Stimulated activated CD4-positive, alpha-beta T cell treated with anti-CD3 and anti-CD28 coated beads, Interleukin-4, amount 100 ng/mL, for 24 hours (primary cell): ENCODE measurements around the gene LSG1.
"Not testable (repeated sequence)": the region's sequence is repeated elsewhere in the genome, so short reads cannot be mapped to it uniquely, and the experiment has no call there.

ENCODE experiments used
- DNase-seq: peaks from one replicate; pipeline ENCODE4 v3.0.0-alpha.2; 2020

The LSG1 gene

DNA sequence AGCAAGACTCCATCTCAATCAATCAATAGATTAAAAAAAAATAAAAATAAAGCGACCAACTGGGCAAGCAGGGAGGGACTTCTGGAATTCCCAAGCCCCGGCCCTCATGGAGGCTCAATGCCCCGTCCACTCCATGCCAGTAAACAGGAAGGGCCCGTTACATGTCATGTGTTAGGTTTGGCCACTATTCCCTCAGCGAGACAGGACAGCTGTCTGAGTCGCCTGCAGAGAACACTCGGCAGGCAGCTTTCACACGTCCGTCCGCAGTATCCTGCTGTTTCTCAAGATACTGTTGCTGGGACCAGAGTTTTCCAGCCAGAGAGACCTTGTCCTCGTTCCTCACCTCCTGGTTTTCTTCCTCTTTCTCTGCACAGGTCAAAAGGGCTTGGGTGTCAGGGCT, 56.8 kb downstream of the LSG1 start:
- DNase-seq = no peak

DNA sequence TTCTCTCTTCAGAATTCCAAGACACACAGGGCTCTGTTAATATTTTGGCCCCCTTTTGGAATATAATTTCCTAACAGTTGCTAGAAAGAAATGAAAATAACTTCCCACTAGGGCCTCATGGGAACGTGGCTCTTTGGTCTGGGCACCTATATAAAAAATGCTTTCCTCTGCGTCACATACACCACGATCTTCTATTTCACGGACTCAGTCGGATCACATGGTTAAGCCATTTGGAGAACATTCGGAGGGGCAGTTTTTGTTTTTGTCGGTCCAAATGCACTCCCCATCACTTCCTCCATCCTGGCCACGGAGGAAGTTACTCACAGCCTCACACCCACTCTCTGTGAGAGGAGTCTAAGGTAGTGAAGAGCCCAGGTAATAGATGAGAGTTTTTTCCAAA, 59.8 kb downstream of the LSG1 start:
- no peak for DNase-seq

DNA sequence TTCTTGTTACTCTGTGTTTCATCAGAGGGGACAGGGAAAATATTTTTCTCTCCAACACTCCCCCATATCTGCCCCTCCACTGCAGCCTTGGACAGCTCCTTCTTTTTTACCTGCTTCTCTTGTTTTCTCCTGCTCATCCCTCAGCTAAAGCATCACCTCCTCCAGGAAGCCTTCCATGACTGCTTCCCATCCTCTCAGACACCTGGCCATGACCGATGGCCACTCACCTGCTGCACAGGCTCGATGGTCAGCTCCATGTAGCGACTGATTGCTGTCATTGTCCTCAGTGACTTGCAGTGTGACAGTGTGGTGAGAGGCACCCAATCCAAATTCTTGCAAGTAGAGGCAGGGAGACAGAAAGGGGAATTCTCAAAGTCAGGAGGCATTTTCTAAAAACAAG, 61.3 kb downstream of the LSG1 start:
- DNase-seq = no peak

DNA sequence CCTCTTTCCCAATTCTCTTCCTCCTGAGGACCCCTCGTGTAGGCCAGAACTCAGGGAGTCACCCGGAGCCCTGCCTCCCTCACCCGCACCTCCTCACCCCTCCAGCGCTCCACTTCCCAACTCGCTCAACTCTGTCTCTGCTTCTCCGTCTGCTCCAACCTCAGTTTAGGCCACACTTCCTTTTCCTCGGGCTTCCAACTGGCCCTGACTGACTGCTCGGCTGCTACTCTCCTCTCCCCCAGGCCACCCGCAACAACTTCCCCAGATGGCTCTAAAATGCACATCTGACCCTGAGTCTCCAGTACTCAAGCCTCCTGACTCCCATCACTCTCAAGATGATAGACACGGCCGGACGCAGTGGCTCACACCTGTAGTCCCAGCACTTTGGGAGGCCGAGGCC, 62.4 kb downstream of the LSG1 start:
- no peak for DNase-seq

DNA sequence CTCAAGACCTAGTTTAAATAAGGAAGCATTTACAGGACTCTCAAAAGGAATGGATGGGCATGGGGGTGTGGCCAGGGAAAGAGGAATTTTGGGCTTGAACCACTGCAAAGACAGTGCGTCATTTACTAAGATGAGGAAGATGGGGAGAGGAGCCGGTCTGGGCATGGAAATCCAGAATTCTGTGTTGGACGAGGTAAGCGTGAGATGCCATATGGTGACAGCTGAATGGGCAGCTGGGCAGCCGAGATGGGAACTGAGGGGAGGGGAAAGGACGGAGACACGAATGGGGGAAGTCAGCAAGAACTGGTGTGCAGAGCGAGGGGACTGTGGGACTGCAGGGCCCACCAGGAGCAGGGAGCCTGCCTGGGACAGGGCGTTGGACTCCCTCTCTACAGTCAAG, 63.0 kb downstream of the LSG1 start:
- DNase-seq = no peak

DNA sequence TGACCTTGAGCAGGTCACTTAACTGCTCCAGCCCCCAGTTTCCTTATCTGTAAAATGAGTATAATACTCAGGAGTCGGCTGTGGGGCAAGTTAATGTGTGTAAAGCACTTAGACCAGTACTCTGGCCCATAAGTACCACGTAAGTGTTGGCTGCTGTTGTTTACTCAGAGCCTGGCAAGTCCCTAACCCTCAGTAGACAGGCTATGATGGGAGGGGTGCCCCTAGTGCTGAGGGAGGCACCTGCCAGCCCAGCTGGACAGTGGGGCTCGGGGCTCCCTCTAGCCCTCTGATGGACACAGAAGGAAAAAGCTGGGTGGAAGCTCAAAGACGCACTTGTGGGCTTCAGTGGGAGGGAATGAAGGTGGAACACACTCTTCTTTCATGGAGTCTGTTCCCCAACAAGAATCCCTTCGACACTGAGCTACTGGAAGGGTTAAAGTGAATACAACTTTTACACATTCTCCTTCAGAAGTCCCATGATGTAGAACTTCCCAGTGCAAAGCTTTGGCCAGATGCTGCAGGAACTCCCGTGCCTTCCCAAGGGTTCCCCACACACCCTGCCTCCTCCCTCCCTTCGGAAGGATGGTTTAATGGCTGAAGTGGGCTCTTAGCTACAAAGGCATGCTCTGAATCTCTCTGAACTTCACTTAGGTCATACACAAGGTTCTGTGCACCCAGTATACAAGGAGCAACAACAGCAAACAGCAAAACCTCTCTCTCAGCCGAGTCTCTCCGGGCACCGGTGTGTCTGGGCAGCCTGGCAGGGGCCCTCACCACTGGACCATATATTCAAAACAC, 64.2 kb downstream of the LSG1 start:
- DNase-seq = no peak

DNA sequence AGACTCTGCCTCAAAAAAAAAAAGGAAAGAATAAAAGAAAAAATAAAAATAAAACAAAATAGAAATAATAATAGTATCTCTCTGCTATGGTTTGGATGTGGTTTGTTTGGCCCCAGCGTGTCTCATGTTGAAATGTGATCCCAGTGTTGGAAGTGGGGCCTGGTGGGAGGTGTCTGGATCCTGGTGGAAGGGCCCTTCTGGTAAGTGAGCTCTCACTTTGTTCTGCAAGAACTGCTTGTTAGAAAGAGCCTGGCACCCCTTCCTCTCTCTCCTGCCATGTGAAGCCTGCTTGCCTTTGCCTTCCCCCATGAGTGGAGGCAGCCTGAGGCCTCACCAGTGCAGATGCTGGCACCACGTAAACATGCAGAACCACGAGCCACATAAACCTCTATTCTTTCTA, 65.0 kb downstream of the LSG1 start:
- no peak for DNase-seq

DNA sequence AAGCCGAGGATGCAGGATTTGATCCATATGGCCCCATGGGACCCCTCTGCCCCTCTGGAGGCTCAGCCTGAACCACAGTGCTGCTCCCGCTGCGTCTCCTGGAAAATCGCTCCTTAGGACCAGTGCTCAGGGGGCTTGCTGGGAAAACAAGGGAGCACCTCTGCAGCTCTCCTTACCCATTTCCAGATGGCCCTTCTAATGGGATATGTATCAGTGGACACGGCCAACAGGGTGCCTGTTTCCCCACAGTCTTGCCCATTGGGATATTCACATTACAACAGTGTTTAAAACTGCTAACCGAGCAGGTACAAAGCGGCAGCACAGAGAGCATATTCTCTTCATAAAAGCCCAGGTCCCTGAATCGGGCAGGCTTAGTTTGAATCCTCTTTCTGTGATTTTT, 65.8 kb downstream of the LSG1 start:
- no peak for DNase-seq

DNA sequence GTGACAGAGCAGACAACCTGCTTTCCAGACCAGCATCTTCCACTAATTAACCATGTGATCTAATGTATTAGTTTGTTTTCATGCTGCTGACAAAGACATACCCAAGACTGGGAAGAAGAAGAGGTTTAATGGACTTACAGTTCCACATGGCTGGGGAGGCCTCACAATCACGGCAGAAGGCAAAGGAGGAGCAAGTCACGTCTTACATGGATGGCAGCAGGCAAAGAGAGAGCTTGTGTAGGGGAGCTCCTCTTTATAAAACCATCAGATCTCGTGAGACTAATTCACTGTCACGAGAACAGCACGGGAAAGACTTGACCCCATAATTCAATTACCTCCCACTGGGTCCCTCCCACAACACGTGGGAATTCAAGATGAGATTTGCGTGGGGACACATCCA, 66.7 kb downstream of the LSG1 start:
- not testable (repeated sequence) for DNase-seq

DNA sequence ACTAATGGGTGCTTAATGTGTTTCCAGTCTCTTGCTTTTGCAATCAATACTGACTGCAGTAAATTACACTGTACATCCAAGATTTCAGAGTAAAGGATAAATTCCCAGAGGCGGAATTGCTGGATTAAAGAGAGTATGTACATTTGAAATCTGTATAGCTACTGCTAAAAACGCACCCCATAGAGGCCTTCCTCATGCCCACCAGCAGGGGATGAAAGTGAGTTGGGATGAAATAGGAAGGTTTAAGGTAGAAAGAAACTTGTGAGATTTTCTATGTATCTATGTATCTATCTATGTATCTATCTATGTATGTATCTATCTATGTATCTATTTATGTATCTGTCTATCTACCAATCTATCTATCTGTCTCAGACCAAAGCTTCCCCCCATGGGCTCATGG, 67.2 kb downstream of the LSG1 start:
- no peak for DNase-seq

DNA sequence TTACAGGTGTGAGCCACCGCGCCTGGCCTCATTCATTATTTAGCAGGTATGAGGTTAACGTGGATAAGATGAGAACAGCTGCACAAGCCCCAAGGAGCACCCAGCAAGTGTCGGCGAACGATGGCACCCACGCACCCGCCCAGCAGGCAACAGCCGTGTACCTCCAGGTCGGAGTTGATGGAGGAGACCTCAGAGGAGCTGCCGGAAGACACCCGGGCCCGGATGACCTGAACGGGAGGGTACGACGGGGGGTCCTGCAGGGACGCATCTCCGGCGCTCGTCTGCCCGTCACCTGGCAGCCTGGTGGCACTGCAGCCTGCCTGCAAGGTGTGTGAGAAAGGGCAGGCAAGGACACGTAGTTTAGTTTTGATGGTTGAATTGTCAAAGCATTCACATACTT, 67.9 kb downstream of the LSG1 start:
- no peak for DNase-seq

DNA sequence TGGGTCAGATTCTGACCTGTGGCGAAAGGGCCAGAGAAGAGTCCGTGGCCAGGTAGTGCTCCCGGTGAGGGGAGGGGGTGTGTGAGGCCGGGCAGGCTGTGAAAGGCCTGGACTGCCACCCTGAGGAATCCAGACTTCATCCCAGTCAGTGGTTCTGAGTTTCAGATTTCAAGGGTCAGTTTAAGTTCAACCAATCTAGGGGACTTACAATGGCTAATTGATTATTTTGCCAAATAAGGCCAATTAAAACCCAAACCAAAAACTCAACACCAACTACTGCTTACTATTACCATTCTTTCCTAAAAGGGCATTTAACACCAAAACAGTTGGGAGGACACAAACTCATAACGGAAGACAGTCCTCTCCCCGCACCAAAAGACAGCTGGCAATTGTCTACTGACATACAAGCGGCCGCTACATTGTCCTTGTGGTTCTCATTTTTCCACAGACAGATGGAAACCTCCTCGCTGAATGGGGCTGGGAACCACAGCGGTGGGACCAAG, 69.3 kb downstream of the LSG1 start:
- DNase-seq = no peak

DNA sequence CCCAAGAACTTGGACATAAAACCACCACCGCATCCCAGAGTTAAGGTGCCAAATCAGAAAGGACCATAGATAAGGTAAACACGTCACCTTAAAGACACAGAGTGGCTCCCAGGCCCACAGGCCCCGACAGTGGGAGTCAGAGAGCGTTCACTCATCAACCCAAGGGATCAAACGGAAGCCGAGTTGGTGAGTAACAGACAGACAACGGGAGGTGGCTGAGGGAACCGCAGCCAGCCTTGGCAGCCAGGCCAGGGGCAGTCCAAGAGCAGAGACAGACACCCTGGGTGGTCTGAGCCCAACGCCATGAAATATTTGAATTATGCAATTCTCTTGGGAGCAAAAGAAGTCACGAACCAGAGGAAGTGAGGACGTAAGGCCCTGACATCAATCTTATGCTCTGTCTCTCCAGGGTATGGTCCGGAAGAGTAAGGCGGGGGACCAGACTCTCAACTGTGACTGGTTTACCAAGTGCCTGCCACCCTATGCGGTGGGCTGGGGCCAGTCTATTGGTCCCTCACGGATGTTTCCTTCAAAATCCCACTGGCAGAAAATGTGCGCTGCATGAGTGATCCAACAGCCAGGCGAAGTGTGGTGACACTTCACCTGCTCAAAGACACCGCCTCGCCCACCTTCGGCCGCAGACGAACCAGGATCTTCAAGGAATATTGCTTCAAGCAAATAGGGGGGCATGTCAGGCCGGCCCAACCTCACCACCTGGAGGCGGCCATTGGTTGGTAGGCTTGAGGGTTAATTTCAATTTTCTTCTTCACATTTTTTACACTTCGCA, 73.0 kb downstream of the LSG1 start:
- no peak for DNase-seq

DNA sequence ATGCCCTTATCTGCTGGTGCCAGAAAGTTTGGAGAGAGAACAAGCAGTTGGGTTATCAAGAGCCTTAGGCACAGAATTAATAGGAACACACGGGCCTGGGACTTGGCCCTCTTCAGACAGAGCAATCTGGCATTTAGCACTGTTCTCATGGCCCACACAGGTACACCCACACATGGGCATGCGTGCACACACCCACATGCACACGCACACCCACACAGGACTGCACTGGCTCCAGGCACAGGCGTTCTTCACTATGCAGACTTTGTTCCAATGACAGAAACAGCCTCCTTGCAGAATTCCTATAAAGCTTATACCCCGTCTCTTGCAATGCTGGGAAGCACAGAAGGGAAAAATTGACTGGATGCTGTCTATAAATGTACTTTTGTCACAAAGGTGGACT, 75.1 kb downstream of the LSG1 start:
- no peak for DNase-seq

DNA sequence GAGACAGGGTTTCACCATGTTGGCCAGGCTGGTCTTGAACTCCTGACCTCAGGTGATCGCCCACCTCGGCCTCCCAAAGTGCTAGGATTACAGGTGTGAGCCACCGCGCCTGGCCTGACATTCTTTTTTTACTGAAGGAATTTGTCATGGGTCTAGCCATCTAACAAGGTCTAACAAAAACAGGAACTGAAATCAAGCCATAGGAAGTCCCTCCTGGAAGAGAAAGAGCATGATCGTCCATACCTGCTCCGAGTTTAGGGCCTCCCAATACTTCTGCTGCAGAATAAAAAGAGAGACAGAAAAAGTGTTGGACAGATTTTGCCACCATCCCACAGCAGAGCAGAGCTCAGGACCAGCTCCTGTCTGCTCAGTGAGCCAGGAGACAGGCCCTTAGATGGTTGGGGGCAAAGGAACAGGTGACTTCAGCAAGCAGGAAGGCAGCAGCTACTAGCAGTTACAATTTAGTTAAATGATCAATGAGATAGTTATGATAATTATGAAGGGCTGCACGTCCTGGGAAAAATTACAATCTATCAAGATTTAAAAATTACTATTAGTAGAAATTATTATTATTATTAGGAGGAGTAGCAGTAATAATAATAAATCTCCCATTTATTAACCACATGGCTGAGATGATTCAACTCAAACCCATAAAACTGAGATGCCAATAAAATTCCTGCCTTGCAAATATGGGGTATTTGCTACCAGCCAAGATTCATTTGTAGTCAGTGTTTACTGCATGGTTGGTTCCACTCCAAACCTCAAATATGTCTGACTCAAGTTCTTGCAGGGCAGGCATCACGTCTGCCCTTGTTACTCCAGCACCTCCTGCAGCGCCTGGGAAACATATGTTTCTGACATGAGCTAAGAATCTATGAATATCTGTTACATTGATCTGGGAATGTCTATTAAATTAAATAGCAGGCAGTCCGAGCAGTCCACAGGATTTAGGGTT, 78.9 kb downstream of the LSG1 start:
- no peak for DNase-seq
